Measurements from ENCODE around the gene CCPG1.

Gene CCPG1

DNA sequence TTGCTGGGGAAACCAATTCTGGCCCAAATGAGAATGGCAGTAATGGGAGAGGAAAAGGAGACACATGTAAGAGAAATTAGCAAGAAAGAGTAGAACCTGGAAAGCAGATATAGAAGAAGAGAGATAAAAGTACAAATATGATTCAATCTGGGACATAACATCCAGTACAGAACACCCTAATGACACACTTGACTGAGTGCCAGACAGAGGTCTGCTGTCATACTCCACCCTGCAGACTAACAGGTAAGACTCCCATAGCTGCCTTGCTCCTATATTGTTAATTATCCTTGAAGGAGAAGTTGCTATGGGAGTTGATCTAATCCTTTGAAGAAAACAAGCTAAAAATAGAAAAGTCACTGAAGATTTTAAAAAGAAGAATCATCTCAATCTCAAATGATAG, 21.1 kb downstream of the CCPG1 start:
- no peak for DNase-seq (ENCODE audit: low read depth in 2 of 2)

DNA sequence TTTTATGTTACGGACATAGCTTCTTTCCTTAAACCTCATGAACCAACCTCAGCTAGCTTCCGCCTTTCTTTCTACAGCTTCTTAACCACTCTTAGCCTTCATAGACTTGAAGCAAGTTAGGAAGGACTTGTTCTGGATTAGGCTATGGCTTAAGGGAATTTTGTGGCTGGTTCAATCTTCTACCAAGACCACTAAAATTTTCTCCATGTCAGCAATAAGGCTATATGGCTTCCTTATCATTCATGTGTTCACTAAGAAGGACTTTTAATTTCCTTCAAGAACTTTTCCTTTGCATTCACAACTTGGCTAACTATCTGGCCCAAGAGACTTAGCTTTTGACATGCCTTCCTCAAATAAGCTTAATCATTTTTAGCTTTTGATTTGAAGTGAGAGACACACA, 24.5 kb downstream of the CCPG1 start:
- no peak for DNase-seq (ENCODE audit: low read depth in 2 of 2)

DNA sequence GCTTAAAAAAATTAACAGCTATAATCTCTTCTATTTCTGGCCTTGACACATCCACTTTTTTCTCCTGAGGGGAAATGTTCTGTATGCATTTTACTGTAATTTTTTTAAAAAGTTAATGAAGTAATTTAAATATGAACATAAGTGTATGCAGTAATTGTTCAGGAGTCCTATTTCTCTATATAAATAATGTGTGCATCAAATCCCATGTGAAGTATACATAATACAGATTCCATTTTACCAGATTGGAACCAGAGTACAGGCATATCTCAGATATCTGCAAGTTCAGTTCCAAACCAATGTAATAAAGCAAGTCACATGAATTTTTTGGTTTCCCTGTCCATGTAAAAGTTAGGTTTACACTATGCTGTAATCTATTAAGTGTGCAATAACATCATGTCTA, 26.6 kb downstream of the CCPG1 start:
- DNase-seq (ENCODE audit: low read depth in 2 of 2) = no peak

DNA sequence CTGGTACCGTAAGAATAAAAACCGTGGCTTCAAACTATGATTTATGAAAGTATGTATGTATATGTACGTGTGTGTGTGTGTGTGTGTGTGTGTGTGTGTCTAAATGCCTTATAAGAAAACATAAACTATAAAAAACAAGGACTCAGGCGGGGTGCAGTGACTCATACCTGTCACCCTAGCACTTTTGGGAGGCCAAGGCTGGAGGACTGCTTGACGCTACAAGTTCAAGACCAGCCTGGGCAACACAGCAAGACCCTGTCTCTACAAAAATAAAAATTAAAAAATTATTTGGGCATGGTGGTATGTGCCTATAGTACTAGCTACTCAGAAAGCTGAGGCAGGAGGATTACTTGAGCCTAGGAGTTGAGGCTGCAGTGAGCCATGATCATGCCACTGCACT, 29.1 kb downstream of the CCPG1 start:
- no peak for DNase-seq (ENCODE audit: low read depth in 2 of 2)

DNA sequence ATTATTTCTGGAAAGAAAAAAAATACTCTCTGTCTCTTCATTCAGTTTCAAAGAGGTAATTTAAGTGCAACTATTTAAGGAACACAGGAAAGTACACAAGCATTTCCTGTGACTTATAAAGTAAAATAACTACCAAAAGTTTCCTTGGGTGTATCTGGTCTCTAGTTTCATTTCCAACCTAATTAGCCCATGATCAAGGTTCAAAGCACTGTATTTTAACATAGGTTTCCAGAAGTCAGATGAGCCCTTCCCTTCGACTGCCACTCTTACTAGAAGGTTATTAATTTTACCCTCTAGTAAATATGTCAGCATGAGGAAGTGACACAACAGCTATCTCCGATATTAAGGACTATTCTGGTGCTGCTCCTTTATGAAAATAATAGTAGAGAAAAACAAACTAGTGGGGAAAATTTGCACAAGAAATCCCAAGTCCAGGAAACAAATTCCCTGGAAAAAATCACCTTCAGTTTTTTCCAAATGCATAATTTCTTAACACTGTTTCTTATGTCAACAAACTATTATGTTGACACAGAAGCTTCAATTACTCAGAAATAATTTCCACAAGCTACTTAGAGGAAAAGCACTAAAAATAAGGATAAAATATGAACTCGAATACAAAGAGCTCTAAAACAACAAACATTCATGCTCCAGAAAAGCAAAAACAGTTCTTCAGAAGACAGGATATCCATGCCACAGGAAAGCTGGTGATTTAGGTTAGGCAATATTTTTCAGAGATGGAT, 35.3 kb downstream of the CCPG1 start:
- no peak for DNase-seq (ENCODE audit: low read depth in 2 of 2)

DNA sequence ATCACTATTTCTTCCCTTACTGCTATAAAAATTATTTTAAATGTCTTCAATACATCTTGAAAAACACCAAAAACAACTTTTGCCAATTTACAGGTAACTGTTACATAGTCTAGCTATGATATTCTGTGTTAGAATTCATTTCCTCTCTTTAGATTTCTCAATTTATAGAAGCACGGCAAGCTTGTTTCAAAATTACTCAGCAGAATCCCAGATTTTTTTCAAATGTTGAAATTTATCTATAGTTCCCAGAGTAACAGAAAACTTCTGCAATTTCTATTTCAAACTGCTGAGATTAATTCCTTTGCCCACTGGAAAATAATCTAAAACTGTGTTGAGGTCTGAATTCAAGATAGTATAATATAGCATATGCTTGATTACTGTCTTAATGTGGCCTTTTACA, 41.2 kb downstream of the CCPG1 start:
- DNase-seq (ENCODE audit: low read depth in 2 of 2) = no peak

DNA sequence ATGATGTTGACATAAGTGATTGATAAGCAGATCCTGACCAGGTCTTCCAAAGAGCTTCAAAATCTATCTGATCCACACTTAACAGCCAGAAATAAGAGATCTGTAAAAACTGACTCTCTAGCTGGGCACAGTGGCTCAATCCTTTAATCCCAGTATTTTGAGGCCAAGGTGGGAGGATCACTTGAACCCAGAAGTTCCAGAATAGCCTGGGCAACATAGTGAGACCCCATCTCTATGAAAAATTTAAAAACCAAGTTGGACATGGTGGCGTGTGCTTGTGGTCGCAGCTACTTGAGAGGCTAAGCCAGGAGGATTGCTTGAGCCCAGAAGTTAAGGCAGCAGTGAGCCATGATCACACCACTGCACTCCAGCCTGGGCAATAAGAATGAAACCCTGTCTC, 45.5 kb downstream of the CCPG1 start:
- DNase-seq (ENCODE audit: low read depth in 2 of 2) = no peak

DNA sequence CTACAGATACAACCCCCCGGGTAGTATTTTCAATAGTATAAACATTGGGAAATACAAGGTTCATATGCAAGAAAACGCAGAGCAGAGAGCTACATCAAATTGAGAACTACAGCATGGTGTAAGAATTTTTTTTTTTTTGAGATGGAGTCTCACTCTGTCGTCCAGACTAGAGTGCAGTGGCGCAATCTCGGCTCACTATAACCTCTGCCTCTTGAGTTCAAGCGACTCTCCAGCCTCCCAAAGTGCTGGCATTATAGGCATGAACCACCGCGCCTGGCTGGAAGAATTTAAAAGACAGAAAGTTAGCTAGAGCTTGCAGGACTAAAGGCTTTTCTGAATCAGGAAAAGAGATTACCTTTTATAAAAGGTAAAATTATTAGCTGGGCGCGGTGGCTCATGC, 47.1 kb downstream of the CCPG1 start:
- DNase-seq (ENCODE audit: low read depth in 2 of 2) = no peak

DNA sequence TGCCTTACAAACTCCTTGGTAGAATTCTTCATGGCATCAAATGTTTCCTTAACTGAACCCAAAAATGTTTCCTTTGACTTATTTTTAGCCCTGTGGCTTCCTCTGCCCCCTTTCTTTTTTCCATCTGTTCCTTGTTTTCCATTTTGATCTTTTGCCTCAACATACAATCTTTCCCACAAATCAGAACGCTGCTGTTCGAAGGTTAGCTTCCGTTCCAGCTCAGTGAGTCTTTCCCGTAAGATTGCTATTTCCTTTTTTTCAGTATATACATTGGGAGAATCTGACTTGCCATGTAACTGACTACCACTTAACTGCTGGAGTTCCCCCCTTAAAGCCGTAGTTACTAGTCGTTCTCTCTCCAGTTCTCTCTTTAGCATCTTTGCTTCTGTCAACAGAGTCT, 47.9 kb downstream of the CCPG1 start:
- no peak for DNase-seq (ENCODE audit: low read depth in 2 of 2)

DNA sequence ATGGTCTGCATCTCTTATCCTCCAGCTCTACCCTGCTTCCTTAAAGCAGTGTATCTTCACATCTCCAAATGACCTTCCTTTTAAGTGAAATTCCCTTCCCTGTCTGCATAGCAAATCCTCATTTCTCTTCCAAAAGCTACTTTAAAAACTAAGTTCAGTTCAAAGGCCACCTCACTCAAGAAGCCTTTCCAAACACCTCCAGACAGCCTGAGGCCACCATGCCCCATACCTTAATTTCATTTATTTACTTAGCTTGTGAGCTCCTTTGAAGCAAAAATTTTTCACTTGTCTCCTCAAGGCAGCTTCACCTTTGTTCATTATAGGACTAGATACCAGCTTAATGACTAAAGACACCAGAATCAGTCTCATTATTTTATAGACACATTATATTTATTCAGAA, 49.7 kb downstream of the CCPG1 start:
- no peak for DNase-seq (ENCODE audit: low read depth in 2 of 2)

DNA sequence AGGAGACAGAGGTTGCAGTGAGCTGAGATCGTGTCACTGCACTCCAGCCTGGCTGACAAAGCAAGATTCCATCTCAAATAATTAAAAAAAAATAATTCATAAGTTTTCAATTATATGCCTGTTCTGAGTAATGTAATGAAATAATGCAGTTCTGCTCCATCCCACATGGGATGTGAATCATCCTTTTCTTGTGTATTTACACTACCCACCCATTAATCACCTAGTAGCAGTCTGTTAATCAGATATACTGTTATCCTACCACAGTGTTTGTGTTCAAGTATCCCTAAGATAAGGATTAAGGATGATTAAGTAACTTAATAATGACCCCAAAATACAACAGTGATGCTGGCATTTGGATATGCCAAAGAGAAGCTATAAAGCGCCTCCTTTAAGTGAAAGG, 50.4 kb downstream of the CCPG1 start:
- no peak for DNase-seq (ENCODE audit: low read depth in 2 of 2)

DNA sequence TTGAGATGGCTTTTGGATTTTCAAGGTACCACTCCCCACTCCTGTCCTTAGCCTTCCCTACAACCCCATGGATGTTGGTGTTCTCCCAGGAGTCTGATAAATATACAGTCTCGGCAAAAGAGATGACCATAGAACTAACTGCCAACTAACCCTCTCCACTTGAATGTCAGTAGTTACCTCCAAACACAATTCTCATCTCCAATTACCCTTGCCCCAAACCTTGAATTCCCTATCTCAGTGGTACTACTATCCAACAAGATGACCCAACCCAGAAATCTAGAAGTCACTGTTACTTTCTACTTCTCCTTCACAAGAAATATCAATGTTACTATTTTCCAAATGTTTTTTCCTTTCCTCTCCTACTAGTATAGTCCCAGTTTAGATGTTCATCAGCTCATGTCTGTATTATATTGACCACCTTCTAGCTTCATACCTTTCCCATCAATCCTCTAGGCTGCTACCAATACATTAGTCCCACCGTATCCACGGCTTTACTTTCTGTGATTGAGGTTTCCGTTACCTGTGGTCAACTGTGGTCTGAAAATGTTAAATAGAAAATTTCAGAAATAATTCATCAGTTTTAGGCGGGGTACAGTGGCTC, 51.1 kb downstream of the CCPG1 start:
- no peak for DNase-seq (ENCODE audit: low read depth in 2 of 2)

DNA sequence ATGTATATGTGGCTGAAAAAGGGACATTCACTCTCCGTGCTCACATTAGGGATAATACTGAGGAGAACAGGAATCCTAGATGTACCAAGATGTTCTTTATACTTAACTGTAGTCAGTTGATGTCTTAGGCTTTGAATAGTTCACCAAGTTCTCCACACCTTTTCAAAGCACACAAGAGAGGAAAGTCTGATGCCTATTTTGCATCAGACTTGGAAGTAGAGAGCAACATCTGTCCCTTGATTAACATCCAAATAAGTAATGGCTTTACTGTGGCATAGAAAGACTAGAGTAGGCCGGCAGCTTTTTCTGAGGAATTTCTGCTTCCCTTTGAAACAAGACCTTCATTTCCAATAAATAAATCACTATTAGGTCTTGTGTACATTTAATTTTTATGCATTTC, 55.1 kb downstream of the CCPG1 start:
- no peak for DNase-seq (ENCODE audit: low read depth in 2 of 2)

DNA sequence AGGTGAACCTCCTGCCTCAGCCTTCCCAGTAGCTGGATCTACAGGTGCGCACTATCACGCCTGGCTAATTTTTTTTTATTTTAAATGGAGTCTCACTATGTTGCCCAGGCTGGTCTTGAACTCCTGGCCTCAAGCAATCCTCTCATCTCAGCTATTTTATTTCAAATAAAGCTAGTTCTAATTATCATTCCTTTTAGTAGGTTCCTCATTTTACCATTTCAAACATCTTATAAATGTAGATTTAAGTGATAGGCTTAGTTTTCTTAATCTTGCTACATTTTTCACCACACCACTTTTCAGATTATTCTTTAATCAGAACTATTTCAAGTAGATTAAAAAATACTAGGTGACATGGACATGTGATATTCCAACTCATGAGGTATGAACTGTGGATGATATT, 58.9 kb downstream of the CCPG1 start:
- no peak for DNase-seq (ENCODE audit: low read depth in 2 of 2)

DNA sequence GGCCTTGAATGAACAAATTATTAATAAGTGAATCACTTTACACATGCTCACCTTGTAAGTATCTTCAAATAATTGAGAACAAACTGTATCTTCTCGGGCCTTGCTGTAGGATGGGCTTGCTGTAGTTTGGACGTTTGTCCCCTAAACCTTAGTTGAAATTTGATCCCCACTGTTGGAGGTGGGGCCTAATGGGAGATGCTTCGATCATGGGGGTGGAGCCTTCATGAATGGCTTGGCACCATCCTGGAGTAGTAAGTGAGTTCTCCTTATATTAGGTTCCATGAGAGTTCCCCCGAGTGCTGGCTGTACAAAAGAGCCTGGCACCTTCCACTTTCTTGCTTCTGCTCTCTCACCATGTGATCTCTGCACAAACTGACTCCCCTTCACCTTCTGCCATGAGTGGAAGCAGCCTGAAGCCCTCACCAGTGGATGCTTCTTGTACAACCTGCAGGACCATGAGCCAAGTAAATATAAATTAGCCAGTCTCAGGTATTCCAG, 59.8 kb downstream of the CCPG1 start:
- no peak for DNase-seq (ENCODE audit: low read depth in 2 of 2)

DNA sequence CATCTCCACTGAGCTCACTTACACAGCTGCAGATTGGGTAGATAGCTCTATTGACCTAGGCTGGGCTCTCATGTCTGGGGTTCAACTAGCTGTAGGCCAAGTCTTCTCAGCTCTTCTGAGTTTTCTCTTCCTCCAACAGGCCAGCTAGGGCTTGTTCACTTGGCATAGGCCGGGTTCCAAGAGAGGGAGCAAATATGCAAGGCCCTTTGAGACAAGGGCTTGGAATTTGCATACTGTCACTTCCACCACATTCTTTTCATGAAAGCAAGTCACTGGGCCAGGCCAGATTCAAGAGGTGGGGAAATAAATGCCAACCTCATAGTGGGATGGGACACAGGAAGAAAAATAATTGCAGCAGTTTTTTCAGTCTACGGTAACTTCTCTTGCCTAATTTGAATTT, 64.0 kb downstream of the CCPG1 start:
- DNase-seq (ENCODE audit: low read depth in 2 of 2) = no peak

DNA sequence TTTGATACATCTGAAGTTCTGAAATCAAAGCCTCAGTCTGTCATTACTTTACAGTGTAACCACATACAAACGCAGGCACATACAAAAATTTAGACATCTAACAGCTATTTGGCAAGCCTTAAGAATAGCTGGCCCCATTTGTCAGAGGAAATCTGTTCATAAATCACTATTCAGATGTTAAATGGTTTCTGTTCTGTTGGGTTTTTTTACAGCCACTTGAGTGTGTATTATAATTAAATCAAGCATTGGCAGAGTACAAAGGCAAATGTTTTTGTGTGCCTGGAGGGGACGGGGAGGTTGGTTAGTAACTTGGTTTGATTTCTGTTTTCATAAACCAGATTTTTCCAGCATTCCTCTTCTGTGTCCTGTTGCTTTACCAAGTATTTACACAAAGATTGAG, 65.0 kb downstream of the CCPG1 start:
- DNase-seq (ENCODE audit: low read depth in 2 of 2) = no peak

DNA sequence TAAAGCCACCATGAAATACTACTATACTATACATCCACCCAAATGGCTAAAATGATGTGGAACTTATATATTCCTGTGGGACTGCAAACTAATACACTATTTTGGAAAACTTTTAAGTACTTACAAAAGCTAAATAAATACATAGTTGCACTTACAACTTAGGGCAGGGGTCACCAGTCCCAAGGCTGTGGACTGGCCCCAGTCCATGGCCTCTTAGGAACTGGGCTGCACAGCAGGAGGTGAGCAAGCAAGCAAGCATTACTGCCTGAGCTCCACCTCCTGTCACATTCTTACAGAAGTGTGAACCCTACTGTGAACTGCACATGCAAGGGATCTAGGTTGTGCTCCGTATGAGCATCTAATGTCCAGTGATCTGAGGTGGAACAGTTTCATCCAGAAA, 71.0 kb downstream of the CCPG1 start:
- no peak for DNase-seq (ENCODE audit: low read depth in 2 of 2)

DNA sequence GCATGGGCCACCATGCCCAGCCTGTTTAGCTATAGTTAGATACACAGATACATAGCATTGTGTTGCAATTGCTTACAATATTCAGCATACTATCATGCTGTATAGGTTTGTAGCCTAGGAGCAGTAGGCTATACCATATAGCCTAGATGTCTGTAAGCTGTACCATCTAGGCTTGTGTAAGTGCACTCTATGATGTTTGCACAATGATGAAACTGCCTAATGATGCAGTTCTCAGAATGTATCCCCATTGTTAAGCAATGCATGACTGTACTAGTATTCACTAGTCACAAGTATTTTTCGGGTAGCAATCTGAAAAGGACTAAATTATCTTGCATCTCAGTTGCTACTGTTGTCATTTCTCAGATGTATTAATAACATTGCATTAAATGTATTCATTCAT, 73.2 kb downstream of the CCPG1 start:
- DNase-seq (ENCODE audit: low read depth in 2 of 2) = no peak

DNA sequence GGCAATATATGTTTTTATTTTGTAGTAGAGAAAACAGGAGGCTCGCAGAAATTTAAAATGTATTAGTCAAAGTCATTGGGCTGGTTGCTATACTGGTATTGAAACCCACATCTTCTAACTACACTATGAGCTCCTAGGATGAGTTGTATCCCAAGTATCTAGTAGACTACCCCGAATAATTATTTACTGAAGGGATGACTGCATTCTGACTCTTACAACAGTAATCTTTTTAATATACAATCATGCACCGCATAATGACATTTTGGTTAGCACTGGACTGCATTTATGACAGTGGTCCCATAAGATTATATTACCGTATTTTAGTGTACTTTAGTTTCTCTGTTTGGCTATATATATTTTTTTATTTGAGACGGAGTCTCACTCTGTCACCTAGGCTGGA, 73.8 kb downstream of the CCPG1 start:
- no peak for DNase-seq (ENCODE audit: low read depth in 2 of 2)

DNA sequence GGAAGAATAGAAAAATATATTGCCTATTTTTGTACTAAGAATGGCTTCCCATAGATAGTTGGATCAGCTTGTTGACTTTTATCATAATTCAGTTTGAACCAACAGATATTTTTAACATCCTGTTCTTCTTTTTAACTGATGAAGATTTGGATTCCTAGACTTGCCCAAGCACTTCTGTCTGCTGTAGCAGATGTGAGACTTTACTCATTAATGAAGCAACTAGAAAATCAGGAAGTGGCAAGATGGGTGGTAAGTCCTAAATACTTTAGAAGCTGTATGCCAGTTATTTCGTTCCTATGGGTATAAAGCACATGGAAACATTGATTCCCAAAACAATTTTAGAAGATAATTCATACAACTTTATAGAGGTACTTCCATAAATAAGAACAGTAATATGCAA, 80.8 kb downstream of the CCPG1 start:
- no peak for DNase-seq (ENCODE audit: low read depth in 2 of 2)

DNA sequence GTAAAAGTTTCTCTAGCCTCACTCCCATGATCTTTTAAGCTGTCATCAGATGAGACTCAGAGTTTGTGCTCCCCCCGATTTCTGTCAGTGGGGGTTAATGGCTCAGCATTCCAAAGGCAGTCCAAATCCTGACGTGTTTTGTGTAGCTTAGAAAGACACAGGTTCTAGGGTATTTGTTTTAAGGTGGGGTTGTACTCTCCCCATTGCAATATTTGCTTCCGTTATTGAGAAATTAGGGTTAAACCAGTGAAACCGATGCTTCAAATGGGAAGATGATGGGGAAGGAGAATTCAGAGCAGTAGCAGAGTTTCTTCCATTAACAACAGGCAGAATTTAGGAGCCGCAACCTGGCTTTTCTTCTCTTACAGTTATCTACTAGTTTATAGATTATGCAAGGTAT, 85.7 kb downstream of the CCPG1 start:
- DNase-seq (ENCODE audit: low read depth in 2 of 2) = no peak

DNA sequence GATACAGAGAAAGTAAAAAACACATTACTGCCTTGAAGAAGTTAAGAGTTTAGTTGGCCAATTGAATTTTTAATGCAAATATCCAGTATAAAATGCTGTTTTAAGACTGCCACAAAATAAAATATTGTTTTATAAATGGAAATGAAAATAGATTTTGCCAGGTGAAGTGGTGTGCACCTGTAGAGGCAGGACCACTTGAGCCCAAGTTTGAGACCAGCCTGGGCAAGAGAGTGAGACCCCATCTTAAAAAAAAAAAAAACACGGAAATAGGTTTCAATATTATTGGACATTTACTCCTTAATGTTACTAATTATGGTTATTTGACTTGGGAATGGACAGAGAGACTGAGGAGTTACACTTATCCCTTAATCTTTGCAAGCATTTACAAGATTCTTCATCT, 87.2 kb downstream of the CCPG1 start:
- no peak for DNase-seq (ENCODE audit: low read depth in 2 of 2)

DNA sequence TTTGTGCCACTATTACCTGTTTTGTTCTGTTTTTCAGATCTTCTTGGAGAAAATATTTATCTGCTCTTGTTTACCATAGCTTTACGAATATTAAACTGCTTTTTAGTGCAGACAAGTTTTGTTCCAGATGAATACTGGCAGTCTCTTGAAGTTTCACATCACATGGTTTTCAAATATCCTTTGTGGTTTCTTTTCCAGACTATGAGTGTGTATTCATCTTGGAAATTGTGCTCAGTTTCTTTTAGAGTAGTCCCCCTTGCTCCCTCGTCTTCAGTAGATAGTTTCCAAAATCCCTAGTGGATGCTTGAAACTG, 88.0 kb downstream of the CCPG1 start:
- DNase-seq (ENCODE audit: low read depth in 2 of 2) = no peak
